ENCODE measurements around the gene KDM4B.

The KDM4B gene

GRCh38 chr19:5048727-5049553 is 80.0 kb downstream of the KDM4B start:
- no peak for DNase-seq (ENCODE audit: low read depth in 2 of 3, low spot score in 2 of 3)

GRCh38 chr19:5049561-5049960 is 80.6 kb downstream of the KDM4B start:
- no peak for DNase-seq (ENCODE audit: low read depth in 2 of 3, low spot score in 2 of 3)

- no peak for DNase-seq (ENCODE audit: low read depth in 2 of 3, low spot score in 2 of 3)
These were observed 81.2 kb downstream of the KDM4B start for GRCh38 chr19:5050067-5050656.

GRCh38 chr19:5050905-5051304 is 82.0 kb downstream of the KDM4B start:
- DNase-seq (ENCODE audit: low read depth in 2 of 3, low spot score in 2 of 3): no peak

- DNase-seq (ENCODE audit: low read depth in 2 of 3, low spot score in 2 of 3): no peak
These were observed 82.7 kb downstream of the KDM4B start for GRCh38 chr19:5051619-5052018.

GRCh38 chr19:5052515-5052914 is 83.6 kb downstream of the KDM4B start:
- DNase-seq (ENCODE audit: low read depth in 2 of 3, low spot score in 2 of 3): no peak

- no peak for DNase-seq (ENCODE audit: low read depth in 2 of 3, low spot score in 2 of 3)
These were observed 84.1 kb downstream of the KDM4B start for GRCh38 chr19:5052945-5053485.

- no peak for DNase-seq (ENCODE audit: low read depth in 2 of 3, low spot score in 2 of 3)
These were observed 84.7 kb downstream of the KDM4B start for GRCh38 chr19:5053661-5054060.

- no peak for DNase-seq (ENCODE audit: low read depth in 2 of 3, low spot score in 2 of 3)
These were observed 85.9 kb downstream of the KDM4B start for GRCh38 chr19:5054551-5055456.

GRCh38 chr19:5055457-5055776 is 86.5 kb downstream of the KDM4B start:
- DNase-seq (ENCODE audit: low read depth in 2 of 3, low spot score in 2 of 3): no peak

GRCh38 chr19:5057860-5058259 is 88.9 kb downstream of the KDM4B start:
- no peak for DNase-seq (ENCODE audit: low read depth in 2 of 3, low spot score in 2 of 3)

GRCh38 chr19:5058521-5059212 is 89.8 kb downstream of the KDM4B start:
- DNase-seq (ENCODE audit: low read depth in 2 of 3, low spot score in 2 of 3): no peak

GRCh38 chr19:5059213-5059574 is 90.3 kb downstream of the KDM4B start:
- DNase-seq (ENCODE audit: low read depth in 2 of 3, low spot score in 2 of 3): no peak

- DNase-seq (ENCODE audit: low read depth in 2 of 3, low spot score in 2 of 3): no peak
These were observed 90.9 kb downstream of the KDM4B start for GRCh38 chr19:5059793-5060192.

- DNase-seq (ENCODE audit: low read depth in 2 of 3, low spot score in 2 of 3): no peak
These were observed 93.3 kb downstream of the KDM4B start for GRCh38 chr19:5062195-5062594.

GRCh38 chr19:5062799-5063198 is 93.9 kb downstream of the KDM4B start:
- DNase-seq (ENCODE audit: low read depth in 2 of 3, low spot score in 2 of 3): no peak

- DNase-seq (ENCODE audit: low read depth in 2 of 3, low spot score in 2 of 3): no peak
These were observed 95.1 kb downstream of the KDM4B start for GRCh38 chr19:5063873-5064645.

- no peak for DNase-seq (ENCODE audit: low read depth in 2 of 3, low spot score in 2 of 3)
These were observed 96.0 kb downstream of the KDM4B start for GRCh38 chr19:5064896-5065295.

GRCh38 chr19:5065663-5066093 is 96.8 kb downstream of the KDM4B start:
- no peak for DNase-seq (ENCODE audit: low read depth in 2 of 3, low spot score in 2 of 3)

GRCh38 chr19:5066768-5067167 is 97.9 kb downstream of the KDM4B start:
- DNase-seq (ENCODE audit: low read depth in 2 of 3, low spot score in 2 of 3): no peak
